GM12891 (cell line): ENCODE results near the gene TRPV4.

Experiments
- DNase-seq: peaks from one replicate; pipeline ENCODE4 v3.0.0; 2011; ENCODE audit warnings: low spot score; ENCODE audit not compliant: insufficient read length
- FAIRE-seq: peaks from 2 replicates; lab custom pipeline; 2011; peaks lifted over from hg19 to GRCh38; lab: Jason Lieb, UNC
- PAX5 ChIP-seq: IDR thresholded peaks from 2 replicates; pipeline ENCODE4 v1.6.1; 2011; ENCODE audit warnings: low read length, moderate library complexity, mild to moderate bottlenecking; ENCODE audit not compliant: insufficient read depth, severe bottlenecking
- POLR2A ChIP-seq: IDR thresholded peaks from 2 replicates; pipeline ENCODE4 v1.6.1; 2011; ENCODE audit warnings: low read depth, low read length, control low read depth
- POLR2AphosphoS5 ChIP-seq: IDR thresholded peaks from 2 replicates; pipeline ENCODE4 v1.6.1; 2011; ENCODE audit warnings: low read depth, low read length, control low read depth
- POU2F2 ChIP-seq: IDR thresholded peaks from 2 replicates; pipeline ENCODE4 v1.6.1; 2011; ENCODE audit warnings: low read depth, mild to moderate bottlenecking, control low read depth, low read length, moderate library complexity
- SPI1 ChIP-seq: IDR thresholded peaks from 2 replicates; pipeline ENCODE4 v1.6.1; 2011; ENCODE audit warnings: low read depth, low read length, control low read depth
- TAF1 ChIP-seq: IDR thresholded peaks from 2 replicates; pipeline ENCODE4 v1.6.1; 2011; ENCODE audit warnings: low read depth, low read length, control low read depth

Gene TRPV4

GRCh38 chr12:109830267-109830666 is 2.9 kb downstream of the TRPV4 start:
- TF ChIP-seq POU2F2 (no peak), PAX5 (no peak), POLR2A (no peak), SPI1 (no peak), TAF1 (no peak), POLR2AphosphoS5 (no peak)
- no peak for FAIRE-seq
- no peak for DNase-seq

GRCh38 chr12:109829667-109830066 is 3.5 kb downstream of the TRPV4 start:
- TF ChIP-seq PAX5 (no peak), POLR2A (no peak), POU2F2 (no peak), POLR2AphosphoS5 (no peak), TAF1 (no peak), SPI1 (no peak)
- DNase-seq, result no peak
- FAIRE-seq, result no peak

GRCh38 chr12:109828754-109829511 is 4.3 kb downstream of the TRPV4 start:
- TF ChIP-seq SPI1 (no peak), TAF1 (no peak), PAX5 (no peak), POU2F2 (no peak), POLR2A (no peak), POLR2AphosphoS5 (no peak)
- no peak for DNase-seq
- no peak for FAIRE-seq

GRCh38 chr12:109827566-109828550 is 5.3 kb downstream of the TRPV4 start:
- TF ChIP-seq SPI1 (no peak), PAX5 (no peak), POU2F2 (no peak), POLR2AphosphoS5 (no peak), POLR2A (no peak), TAF1 (no peak)
- FAIRE-seq (peak; percentile 86), DNase-seq (no peak)

GRCh38 chr12:109827080-109827479 is 6.1 kb downstream of the TRPV4 start:
- TF ChIP-seq POLR2A, result no peak
- no peak for TF ChIP-seq TAF1
- no peak for TF ChIP-seq SPI1
- no peak for TF ChIP-seq PAX5
- no peak for TF ChIP-seq POU2F2
- FAIRE-seq, result no peak
- DNase-seq, result no peak

GRCh38 chr12:109824731-109825130 is 8.5 kb downstream of the TRPV4 start:
- DNase-seq (no peak), FAIRE-seq (no peak)
- no peak for TF ChIP-seq POU2F2
- TF ChIP-seq POLR2AphosphoS5, result no peak
- no peak for TF ChIP-seq TAF1
- TF ChIP-seq SPI1, result no peak

- FAIRE-seq, result no peak
- TF ChIP-seq PAX5, result no peak
- no peak for TF ChIP-seq TAF1
- TF ChIP-seq POLR2A, result no peak
- TF ChIP-seq POU2F2, result no peak
- no peak for TF ChIP-seq SPI1
- no peak for TF ChIP-seq POLR2AphosphoS5
- DNase-seq, result no peak
These were observed 10.2 kb downstream of the TRPV4 start for GRCh38 chr12:109822951-109823411.

GRCh38 chr12:109822416-109822815 is 10.8 kb downstream of the TRPV4 start:
- no peak for DNase-seq
- no peak for FAIRE-seq
- TF ChIP-seq PAX5 (no peak), POU2F2 (no peak), SPI1 (no peak)

- no peak for FAIRE-seq
- no peak for DNase-seq
- TF ChIP-seq POU2F2 (no peak), POLR2AphosphoS5 (no peak), PAX5 (no peak), SPI1 (no peak), POLR2A (no peak), TAF1 (no peak)
These were observed 11.2 kb downstream of the TRPV4 start for GRCh38 chr12:109821968-109822367.

GRCh38 chr12:109820816-109821381 is 12.3 kb downstream of the TRPV4 start:
- TF ChIP-seq PAX5, result no peak
- no peak for TF ChIP-seq SPI1
- TF ChIP-seq POLR2A, result no peak
- TF ChIP-seq POU2F2, result no peak
- no peak for TF ChIP-seq POLR2AphosphoS5
- no peak for TF ChIP-seq TAF1
- DNase-seq (no peak), FAIRE-seq (no peak)
